HEK293 (cell line): Measurements from ENCODE around the gene CDYL2.

Experiments used
- SCRT1 ChIP-seq: fragments of 450-650 bp; formaldehyde crosslinking; IDR thresholded peaks from 2 replicates; pipeline ENCODE4 v1.5.1; 2016; ENCODE audit warnings: missing biosample characterization, missing genetic modification characterization, borderline replicate concordance
- SCRT2 ChIP-seq: fragments of 450-650 bp; formaldehyde crosslinking; IDR thresholded peaks from 2 replicates; pipeline ENCODE4 v1.5.1; 2016; ENCODE audit warnings: missing biosample characterization, missing genetic modification characterization
- SP7 ChIP-seq: fragments of 450-650 bp; formaldehyde crosslinking; IDR thresholded peaks from 2 replicates; pipeline ENCODE4 v1.5.1; 2016; ENCODE audit warnings: missing biosample characterization, missing genetic modification characterization
- ZNF239 ChIP-seq: fragments of 450-650 bp; formaldehyde crosslinking; IDR thresholded peaks from 2 replicates; pipeline ENCODE4 v1.5.1; 2016; ENCODE audit warnings: missing biosample characterization, missing genetic modification characterization
- ZNF324 ChIP-seq: fragments of 450-650 bp; formaldehyde crosslinking; IDR thresholded peaks from 2 replicates; pipeline ENCODE4 v1.5.1; 2016; ENCODE audit warnings: missing biosample characterization, missing genetic modification characterization
- ZNF501 ChIP-seq: fragments of 450-650 bp; formaldehyde crosslinking; IDR thresholded peaks from 2 replicates; pipeline ENCODE4 v1.5.1; 2016; ENCODE audit warnings: missing biosample characterization, missing genetic modification characterization
- ZNF626 ChIP-seq: fragments of 450-650 bp; sonication (Bioruptor Pico); formaldehyde crosslinking; IDR thresholded peaks from 2 replicates; pipeline ENCODE4 v1.5.1; 2018; ENCODE audit warnings: missing biosample characterization, missing genetic modification characterization, inconsistent platforms
- TF ChIP-seq, protein P1 (sequence below): fragments of 450-650 bp; formaldehyde crosslinking; IDR thresholded peaks from 2 replicates; pipeline ENCODE4 v1.5.1; 2016; ENCODE audit warnings: missing biosample characterization, missing genetic modification characterization
- TF ChIP-seq, protein P2 (sequence below): fragments of 450-650 bp; formaldehyde crosslinking; IDR thresholded peaks from 2 replicates; pipeline ENCODE4 v1.5.1; 2016; ENCODE audit warnings: missing biosample characterization, missing genetic modification characterization
- TF ChIP-seq, protein P3 (sequence below): fragments of 450-650 bp; formaldehyde crosslinking; IDR thresholded peaks from 2 replicates; pipeline ENCODE4 v1.5.1; 2016; ENCODE audit warnings: missing biosample characterization, missing genetic modification characterization
- TF ChIP-seq, protein P4 (sequence below): fragments of 450-650 bp; formaldehyde crosslinking; IDR thresholded peaks from 2 replicates; pipeline ENCODE4 v1.5.1; 2016; ENCODE audit warnings: missing biosample characterization, missing genetic modification characterization
- TF ChIP-seq, protein P5 (sequence below): IDR thresholded peaks from 2 replicates; pipeline ENCODE4 v1.6.1; 2011; ENCODE audit warnings: mild to moderate bottlenecking, low read depth, low read length, borderline replicate concordance
- TF ChIP-seq, protein P6 (sequence below): fragments of 450-650 bp; formaldehyde crosslinking; IDR thresholded peaks from 2 replicates; pipeline ENCODE4 v1.5.1; 2017; ENCODE audit warnings: missing biosample characterization, mild to moderate bottlenecking, missing genetic modification characterization, moderate library complexity

DNA sequence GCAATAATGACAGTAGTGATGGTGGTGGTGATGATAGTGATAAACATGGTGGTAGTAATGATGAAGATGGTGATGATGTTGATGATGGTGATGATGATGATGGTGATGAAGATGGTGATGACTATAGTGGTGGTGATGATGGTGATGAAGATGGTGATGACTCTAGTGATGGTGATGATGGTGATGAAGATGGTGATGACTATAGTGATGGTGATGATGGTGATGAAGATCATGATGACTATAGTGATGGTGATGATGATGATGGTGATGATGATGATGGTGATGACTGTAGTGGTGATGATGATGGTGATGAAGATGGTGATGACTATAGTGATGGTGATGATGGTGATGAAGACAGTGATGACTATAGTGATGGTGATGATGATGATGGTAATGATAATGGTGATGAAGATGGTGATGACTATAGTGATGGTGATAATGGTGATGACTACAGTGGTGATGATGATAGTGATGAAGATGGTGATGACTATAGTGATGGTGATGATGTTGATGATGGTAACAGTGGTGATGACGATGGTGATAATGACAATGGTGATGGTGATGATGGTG lies 228.0 kb downstream of the CDYL2 start:
- TF ChIP-seq ZNF501 (tag by site-specific recombination) (no peak), ZNF239 (tag by site-specific recombination) (no peak), SCRT2 (no peak), ZNF324 (tag by site-specific recombination) (no peak), SCRT1 (tag by site-specific recombination) (no peak), SP7 (tag by site-specific recombination) (no peak), ZNF626 (tag by site-specific recombination) (no peak)
- TF ChIP-seq, protein P1, sequence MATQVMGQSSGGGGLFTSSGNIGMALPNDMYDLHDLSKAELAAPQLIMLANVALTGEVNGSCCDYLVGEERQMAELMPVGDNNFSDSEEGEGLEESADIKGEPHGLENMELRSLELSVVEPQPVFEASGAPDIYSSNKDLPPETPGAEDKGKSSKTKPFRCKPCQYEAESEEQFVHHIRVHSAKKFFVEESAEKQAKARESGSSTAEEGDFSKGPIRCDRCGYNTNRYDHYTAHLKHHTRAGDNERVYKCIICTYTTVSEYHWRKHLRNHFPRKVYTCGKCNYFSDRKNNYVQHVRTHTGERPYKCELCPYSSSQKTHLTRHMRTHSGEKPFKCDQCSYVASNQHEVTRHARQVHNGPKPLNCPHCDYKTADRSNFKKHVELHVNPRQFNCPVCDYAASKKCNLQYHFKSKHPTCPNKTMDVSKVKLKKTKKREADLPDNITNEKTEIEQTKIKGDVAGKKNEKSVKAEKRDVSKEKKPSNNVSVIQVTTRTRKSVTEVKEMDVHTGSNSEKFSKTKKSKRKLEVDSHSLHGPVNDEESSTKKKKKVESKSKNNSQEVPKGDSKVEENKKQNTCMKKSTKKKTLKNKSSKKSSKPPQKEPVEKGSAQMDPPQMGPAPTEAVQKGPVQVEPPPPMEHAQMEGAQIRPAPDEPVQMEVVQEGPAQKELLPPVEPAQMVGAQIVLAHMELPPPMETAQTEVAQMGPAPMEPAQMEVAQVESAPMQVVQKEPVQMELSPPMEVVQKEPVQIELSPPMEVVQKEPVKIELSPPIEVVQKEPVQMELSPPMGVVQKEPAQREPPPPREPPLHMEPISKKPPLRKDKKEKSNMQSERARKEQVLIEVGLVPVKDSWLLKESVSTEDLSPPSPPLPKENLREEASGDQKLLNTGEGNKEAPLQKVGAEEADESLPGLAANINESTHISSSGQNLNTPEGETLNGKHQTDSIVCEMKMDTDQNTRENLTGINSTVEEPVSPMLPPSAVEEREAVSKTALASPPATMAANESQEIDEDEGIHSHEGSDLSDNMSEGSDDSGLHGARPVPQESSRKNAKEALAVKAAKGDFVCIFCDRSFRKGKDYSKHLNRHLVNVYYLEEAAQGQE: no peak
- TF ChIP-seq, protein P2, sequence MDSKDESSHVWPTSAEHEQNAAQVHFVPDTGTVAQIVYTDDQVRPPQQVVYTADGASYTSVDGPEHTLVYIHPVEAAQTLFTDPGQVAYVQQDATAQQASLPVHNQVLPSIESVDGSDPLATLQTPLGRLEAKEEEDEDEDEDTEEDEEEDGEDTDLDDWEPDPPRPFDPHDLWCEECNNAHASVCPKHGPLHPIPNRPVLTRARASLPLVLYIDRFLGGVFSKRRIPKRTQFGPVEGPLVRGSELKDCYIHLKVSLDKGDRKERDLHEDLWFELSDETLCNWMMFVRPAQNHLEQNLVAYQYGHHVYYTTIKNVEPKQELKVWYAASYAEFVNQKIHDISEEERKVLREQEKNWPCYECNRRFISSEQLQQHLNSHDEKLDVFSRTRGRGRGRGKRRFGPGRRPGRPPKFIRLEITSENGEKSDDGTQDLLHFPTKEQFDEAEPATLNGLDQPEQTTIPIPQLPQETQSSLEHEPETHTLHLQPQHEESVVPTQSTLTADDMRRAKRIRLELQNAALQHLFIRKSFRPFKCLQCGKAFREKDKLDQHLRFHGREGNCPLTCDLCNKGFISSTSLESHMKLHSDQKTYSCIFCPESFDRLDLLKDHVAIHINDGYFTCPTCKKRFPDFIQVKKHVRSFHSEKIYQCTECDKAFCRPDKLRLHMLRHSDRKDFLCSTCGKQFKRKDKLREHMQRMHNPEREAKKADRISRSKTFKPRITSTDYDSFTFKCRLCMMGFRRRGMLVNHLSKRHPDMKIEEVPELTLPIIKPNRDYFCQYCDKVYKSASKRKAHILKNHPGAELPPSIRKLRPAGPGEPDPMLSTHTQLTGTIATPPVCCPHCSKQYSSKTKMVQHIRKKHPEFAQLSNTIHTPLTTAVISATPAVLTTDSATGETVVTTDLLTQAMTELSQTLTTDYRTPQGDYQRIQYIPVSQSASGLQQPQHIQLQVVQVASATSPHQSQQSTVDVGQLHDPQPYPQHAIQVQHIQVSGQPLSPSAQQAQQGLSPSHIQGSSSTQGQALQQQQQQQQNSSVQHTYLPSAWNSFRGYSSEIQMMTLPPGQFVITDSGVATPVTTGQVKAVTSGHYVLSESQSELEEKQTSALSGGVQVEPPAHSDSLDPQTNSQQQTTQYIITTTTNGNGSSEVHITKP (tag by site-specific recombination): no peak
- TF ChIP-seq, protein P3, sequence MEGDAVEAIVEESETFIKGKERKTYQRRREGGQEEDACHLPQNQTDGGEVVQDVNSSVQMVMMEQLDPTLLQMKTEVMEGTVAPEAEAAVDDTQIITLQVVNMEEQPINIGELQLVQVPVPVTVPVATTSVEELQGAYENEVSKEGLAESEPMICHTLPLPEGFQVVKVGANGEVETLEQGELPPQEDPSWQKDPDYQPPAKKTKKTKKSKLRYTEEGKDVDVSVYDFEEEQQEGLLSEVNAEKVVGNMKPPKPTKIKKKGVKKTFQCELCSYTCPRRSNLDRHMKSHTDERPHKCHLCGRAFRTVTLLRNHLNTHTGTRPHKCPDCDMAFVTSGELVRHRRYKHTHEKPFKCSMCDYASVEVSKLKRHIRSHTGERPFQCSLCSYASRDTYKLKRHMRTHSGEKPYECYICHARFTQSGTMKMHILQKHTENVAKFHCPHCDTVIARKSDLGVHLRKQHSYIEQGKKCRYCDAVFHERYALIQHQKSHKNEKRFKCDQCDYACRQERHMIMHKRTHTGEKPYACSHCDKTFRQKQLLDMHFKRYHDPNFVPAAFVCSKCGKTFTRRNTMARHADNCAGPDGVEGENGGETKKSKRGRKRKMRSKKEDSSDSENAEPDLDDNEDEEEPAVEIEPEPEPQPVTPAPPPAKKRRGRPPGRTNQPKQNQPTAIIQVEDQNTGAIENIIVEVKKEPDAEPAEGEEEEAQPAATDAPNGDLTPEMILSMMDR (tag by site-specific recombination): no peak
- TF ChIP-seq, protein P4, sequence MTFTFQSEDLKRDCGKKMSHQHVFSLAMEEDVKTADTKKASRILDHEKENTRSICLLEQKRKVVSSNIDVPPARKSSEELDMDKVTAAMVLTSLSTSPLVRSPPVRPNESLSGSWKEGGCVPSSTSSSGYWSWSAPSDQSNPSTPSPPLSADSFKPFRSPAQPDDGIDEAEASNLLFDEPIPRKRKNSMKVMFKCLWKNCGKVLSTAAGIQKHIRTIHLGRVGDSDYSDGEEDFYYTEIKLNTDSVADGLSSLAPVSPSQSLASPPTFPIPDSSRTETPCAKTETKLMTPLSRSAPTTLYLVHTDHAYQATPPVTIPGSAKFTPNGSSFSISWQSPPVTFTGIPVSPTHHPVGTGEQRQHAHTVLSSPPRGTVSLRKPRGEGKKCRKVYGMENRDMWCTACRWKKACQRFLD (tag by site-specific recombination): no peak
- TF ChIP-seq, protein P5, sequence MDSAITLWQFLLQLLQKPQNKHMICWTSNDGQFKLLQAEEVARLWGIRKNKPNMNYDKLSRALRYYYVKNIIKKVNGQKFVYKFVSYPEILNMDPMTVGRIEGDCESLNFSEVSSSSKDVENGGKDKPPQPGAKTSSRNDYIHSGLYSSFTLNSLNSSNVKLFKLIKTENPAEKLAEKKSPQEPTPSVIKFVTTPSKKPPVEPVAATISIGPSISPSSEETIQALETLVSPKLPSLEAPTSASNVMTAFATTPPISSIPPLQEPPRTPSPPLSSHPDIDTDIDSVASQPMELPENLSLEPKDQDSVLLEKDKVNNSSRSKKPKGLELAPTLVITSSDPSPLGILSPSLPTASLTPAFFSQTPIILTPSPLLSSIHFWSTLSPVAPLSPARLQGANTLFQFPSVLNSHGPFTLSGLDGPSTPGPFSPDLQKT: no peak
- TF ChIP-seq, protein P6, sequence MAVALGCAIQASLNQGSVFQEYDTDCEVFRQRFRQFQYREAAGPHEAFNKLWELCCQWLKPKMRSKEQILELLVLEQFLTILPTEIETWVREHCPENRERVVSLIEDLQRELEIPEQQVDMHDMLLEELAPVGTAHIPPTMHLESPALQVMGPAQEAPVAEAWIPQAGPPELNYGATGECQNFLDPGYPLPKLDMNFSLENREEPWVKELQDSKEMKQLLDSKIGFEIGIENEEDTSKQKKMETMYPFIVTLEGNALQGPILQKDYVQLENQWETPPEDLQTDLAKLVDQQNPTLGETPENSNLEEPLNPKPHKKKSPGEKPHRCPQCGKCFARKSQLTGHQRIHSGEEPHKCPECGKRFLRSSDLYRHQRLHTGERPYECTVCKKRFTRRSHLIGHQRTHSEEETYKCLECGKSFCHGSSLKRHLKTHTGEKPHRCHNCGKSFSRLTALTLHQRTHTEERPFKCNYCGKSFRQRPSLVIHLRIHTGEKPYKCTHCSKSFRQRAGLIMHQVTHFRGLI (tag by site-specific recombination): no peak
